H9 (cell line): ENCODE data around the gene TRIM23. TPM values are rescaled to one million over a fixed set of nuclear protein-coding genes. Genes with fewer than 3 reads are reported as not detected.

Source experiments
- DNase-seq: peaks from one replicate; pipeline ENCODE4 v3.0.0-alpha.2; 2017
- H2AFZ ChIP-seq: one replicate; pipeline ENCODE4 v1.6.1; 2013; ENCODE audit warnings: mild to moderate bottlenecking, low read length, control low read depth, moderate library complexity
- H2AK5ac ChIP-seq: 2 replicates; pipeline ENCODE4 v1.6.1; 2013; ENCODE audit warnings: low read length, control low read depth, mixed read lengths; ENCODE audit not compliant: insufficient read length
- H2BK120ac ChIP-seq: one replicate; pipeline ENCODE4 v1.6.1; 2013; ENCODE audit warnings: low read depth, mild to moderate bottlenecking, low read length, control low read depth, inconsistent platforms; ENCODE audit not compliant: poor library complexity, severe bottlenecking
- H2BK12ac ChIP-seq: 2 replicates; pipeline ENCODE4 v1.6.1; 2013; ENCODE audit warnings: low read length, control low read depth, mixed read lengths, low read depth; ENCODE audit not compliant: insufficient read length
- H2BK15ac ChIP-seq: 2 replicates; pipeline ENCODE4 v1.6.1; 2013; ENCODE audit warnings: low read depth, low read length, control low read depth
- H2BK20ac ChIP-seq: one replicate; pipeline ENCODE4 v1.6.1; 2013; ENCODE audit warnings: low read depth, mild to moderate bottlenecking, low read length, control low read depth, inconsistent platforms; ENCODE audit not compliant: poor library complexity, severe bottlenecking
- H2BK5ac ChIP-seq: 2 replicates; pipeline ENCODE4 v1.6.1; 2013; ENCODE audit warnings: low read length, control low read depth, mixed read lengths; ENCODE audit not compliant: insufficient read length
- H3K14ac ChIP-seq: 2 replicates; pipeline ENCODE4 v1.6.1; 2013; ENCODE audit warnings: low read length, control low read depth; ENCODE audit not compliant: insufficient read depth
- H3K18ac ChIP-seq: 2 replicates; pipeline ENCODE4 v1.6.1; 2013; ENCODE audit warnings: low read depth, mild to moderate bottlenecking, mixed read lengths, low read length, control low read depth; ENCODE audit not compliant: insufficient read length
- H3K23ac ChIP-seq: 2 replicates; pipeline ENCODE4 v1.6.1; 2013; ENCODE audit warnings: low read length, control low read depth, mixed read lengths, low read depth; ENCODE audit not compliant: insufficient read length
- H3K23me2 ChIP-seq: 2 replicates; pipeline ENCODE4 v1.6.1; 2013; ENCODE audit warnings: low read depth, mild to moderate bottlenecking, mixed read lengths, low read length, control low read depth; ENCODE audit not compliant: insufficient read length, poor library complexity, severe bottlenecking
- H3K27ac ChIP-seq: 2 replicates; pipeline ENCODE4 v1.5.1; 2013; ENCODE audit warnings: low read length, control low read depth, mixed read lengths, low read depth; ENCODE audit not compliant: insufficient read length
- H3K27me3 ChIP-seq: 2 replicates; pipeline ENCODE4 v1.6.1; 2013; ENCODE audit warnings: low read length, control low read depth, inconsistent platforms; ENCODE audit not compliant: insufficient read depth
- H3K4ac ChIP-seq: 2 replicates; pipeline ENCODE4 v1.6.1; 2013; ENCODE audit warnings: low read depth, mild to moderate bottlenecking, control low read depth, inconsistent platforms, low read length, moderate library complexity
- H3K4me1 ChIP-seq: 2 replicates; pipeline ENCODE4 v1.6.1; 2013; ENCODE audit warnings: low read length, control low read depth, inconsistent platforms; ENCODE audit not compliant: insufficient read depth
- H3K4me2 ChIP-seq: 2 replicates; pipeline ENCODE4 v1.6.1; 2013; ENCODE audit warnings: low read length, control low read depth, mixed read lengths; ENCODE audit not compliant: insufficient read length, insufficient read depth
- H3K56ac ChIP-seq: 2 replicates; pipeline ENCODE4 v1.6.1; 2013; ENCODE audit warnings: low read depth, mild to moderate bottlenecking, mixed read lengths, low read length, control low read depth; ENCODE audit not compliant: insufficient read length
- H3K79me1 ChIP-seq: 2 replicates; pipeline ENCODE4 v1.6.1; 2013; ENCODE audit warnings: low read depth, mild to moderate bottlenecking, moderate library complexity, low read length, control low read depth, inconsistent platforms; ENCODE audit not compliant: insufficient read depth, poor library complexity, severe bottlenecking
- H3K79me2 ChIP-seq: 2 replicates; pipeline ENCODE4 v1.6.1; 2013; ENCODE audit warnings: low read length, control low read depth, inconsistent platforms; ENCODE audit not compliant: insufficient read depth
- H3K9ac ChIP-seq: 2 replicates; pipeline ENCODE4 v1.6.1; 2013; ENCODE audit warnings: low read length, control low read depth, mixed read lengths; ENCODE audit not compliant: insufficient read length; ENCODE audit errors: extremely low read depth
- H3K9me3 ChIP-seq: one replicate; pipeline ENCODE4 v1.6.1; 2013; ENCODE audit warnings: low read depth, low read length, inconsistent platforms; ENCODE audit not compliant: control insufficient read depth
- H3T11ph ChIP-seq: one replicate; pipeline ENCODE4 v1.6.1; 2013; ENCODE audit warnings: mild to moderate bottlenecking, low read length, control low read depth, inconsistent platforms
- H4K20me1 ChIP-seq: one replicate; pipeline ENCODE4 v1.6.1; 2013; ENCODE audit not compliant: control insufficient read depth, insufficient read length, insufficient read depth
- H4K5ac ChIP-seq: 2 replicates; pipeline ENCODE4 v1.6.1; 2013; ENCODE audit warnings: low read depth, mild to moderate bottlenecking, mixed read lengths, low read length, control low read depth; ENCODE audit not compliant: insufficient read length
- H4K8ac ChIP-seq: replicated peaks from 2 replicates; pipeline ENCODE4 v1.6.1; 2013; ENCODE audit warnings: low read length, control low read depth, mixed read lengths, low read depth; ENCODE audit not compliant: insufficient read length
- H4K91ac ChIP-seq: 2 replicates; pipeline ENCODE4 v1.6.1; 2013; ENCODE audit warnings: low read depth, mild to moderate bottlenecking, moderate library complexity, mixed read lengths, low read length, control low read depth; ENCODE audit not compliant: insufficient read length
- H3K27ac Mint-ChIP-seq, 3 experiments: 2 replicates in 2 of 3; 3 replicates in 1 of 3; pipeline ENCODE4 v1.8.0; 2020 to 2021; ENCODE audit warnings: mixed read lengths in 3 of 3, mild to moderate bottlenecking in 1 of 3, moderate library complexity in 1 of 3
- H3K27me3 Mint-ChIP-seq: 2 replicates; pipeline ENCODE4 v1.8.0; 2021; ENCODE audit warnings: low read depth, mild to moderate bottlenecking, moderate library complexity, mixed read lengths
- H3K36me3 Mint-ChIP-seq, 3 experiments: 2 replicates in 2 of 3; 3 replicates in 1 of 3; pipeline ENCODE4 v1.8.0; 2020 to 2021; ENCODE audit warnings: low read depth in 3 of 3, mixed read lengths in 3 of 3; ENCODE audit not compliant: insufficient read depth in 1 of 3
- H3K4me1 Mint-ChIP-seq, 2 experiments: 2 replicates each; pipeline ENCODE4 v1.8.0; 2020; ENCODE audit warnings: mixed read lengths in 2 of 2
- H3K4me3 Mint-ChIP-seq, 2 experiments: 2 replicates in 1 of 2; 3 replicates in 1 of 2; pipeline ENCODE4 v1.8.0; 2020 to 2021; ENCODE audit warnings: mild to moderate bottlenecking in 2 of 2, mixed read lengths in 2 of 2, moderate library complexity in 1 of 2
- H3K9me3 Mint-ChIP-seq, 2 experiments: 2 replicates in 1 of 2; 3 replicates in 1 of 2; pipeline ENCODE4 v1.8.0; 2020; ENCODE audit warnings: mild to moderate bottlenecking in 2 of 2, mixed read lengths in 2 of 2, moderate library complexity in 1 of 2
- CTCF ChIP-seq: fragments of 200-600 bp; sonication (generic); conservative IDR thresholded peaks from 3 replicates; pipeline ENCODE4 v1.8.0; 2021; ENCODE audit warnings: antibody characterized with exemption, mild to moderate bottlenecking
- total RNA-seq: library from RNA; stranded (reverse); gene quantifications from 2 replicates; pipeline ENCODE4 v1.2.1, GENCODE V29; 2021

The TRIM23 gene
- total RNA-seq, 1 experiment from 2014 or later, result 12.9 TPM

GRCh38 chr5:65555287-65555686, 68.8 kb downstream of the TRIM23 start:
- Histone ChIP-seq H3K27ac (no peak overlapping the region), H4K91ac (no peak overlapping the region), H3K56ac (no peak overlapping the region), H3K9me3 (no peaks in the 10 kb centered on the region), H3T11ph (no peak overlapping the region), H3K9ac (no peak overlapping the region), H3K79me2 (no peaks in the 10 kb centered on the region), H2BK5ac (no peak overlapping the region), H2AFZ (no peak overlapping the region), H2BK120ac (no peak overlapping the region), H3K23ac (no peak overlapping the region), H3K18ac (no peak overlapping the region), H2BK20ac (no peak overlapping the region), H4K20me1 (no peaks in the 10 kb centered on the region), H3K79me1 (no peaks in the 10 kb centered on the region), H3K14ac (no peak overlapping the region), H3K27me3 (no peaks in the 10 kb centered on the region), H3K4me1 (no peaks in the 10 kb centered on the region), H3K4ac (no peak overlapping the region), H4K8ac (no peak overlapping the region), H2BK15ac (no peak overlapping the region), H2BK12ac (no peak overlapping the region), H4K5ac (no peak overlapping the region), H3K4me2 (no peak overlapping the region), H2AK5ac (no peak overlapping the region), H3K23me2 (no peaks in the 10 kb centered on the region)
- Mint-ChIP-seq H3K4me1 (no peaks in the 10 kb centered on the region), H3K36me3 (peaks cover 11 to 58% (median 45%) of the 10 kb centered on the region in 3 experiments; a peak in 6 of 7 replicates), H3K27ac (no peak overlapping the region), H3K27me3 (no peaks in the 10 kb centered on the region; the same call in 1 of the 2 replicates), H3K9me3 (no peaks in the 10 kb centered on the region), H3K4me3 (no peak overlapping the region)
- no peak for TF ChIP-seq CTCF
- DNase-seq, result no peak
